ENCODE results near the gene PTTG1IP. TPM values are rescaled to one million over a fixed set of nuclear protein-coding genes. Genes with fewer than 3 reads are reported as not detected.
A peak's percentile ranks its signal among the peaks of the same experiment; 100 is the strongest.
"Not testable (repeated sequence)": the region's sequence is repeated elsewhere in the genome, so short reads cannot be mapped to it uniquely, and the experiment has no call there.

The PTTG1IP gene
- total RNA-seq, 4 donors from 2014 or later: 256 to 374 (median 309) TPM

DNA sequence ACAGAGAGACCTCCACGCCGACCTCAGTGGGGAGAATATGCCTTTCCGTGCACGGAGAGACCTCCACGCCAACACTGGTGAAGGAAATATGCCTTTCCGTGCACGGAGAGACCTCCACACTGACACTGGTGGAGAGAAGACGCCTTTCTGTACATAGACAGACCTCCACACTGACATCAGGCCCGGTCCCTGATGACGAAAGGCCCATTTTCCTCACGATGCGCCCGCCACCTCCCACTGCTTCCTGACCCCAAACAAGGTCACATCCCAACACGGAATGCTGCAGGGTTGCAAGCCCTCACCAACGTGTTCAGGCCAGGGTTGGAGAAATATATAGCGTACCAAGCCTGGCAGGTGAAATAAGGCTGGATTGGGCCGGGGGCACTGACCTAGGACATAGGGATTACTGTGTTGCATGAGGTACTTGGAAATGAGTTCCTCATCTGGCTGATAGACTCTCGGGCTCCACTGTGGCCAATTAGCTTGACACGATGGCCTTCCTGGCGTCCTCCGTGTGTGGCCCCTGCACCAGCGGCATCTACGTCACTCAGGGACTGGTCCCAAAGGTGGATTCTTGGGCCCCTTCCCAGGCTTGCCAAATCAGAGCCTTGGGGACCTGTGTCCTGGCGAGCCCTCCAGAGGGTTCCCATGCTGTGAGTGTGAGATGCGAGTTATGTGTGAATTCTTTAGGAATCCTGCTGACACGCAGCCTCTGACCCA lies 39.1 kb downstream of the PTTG1IP start:
- no peaks in the 10 kb centered on the region for H3K9me3 ChIP-seq
- 82 to 85% methylated on average over 25 to 26 of the region's 26 CpGs for WGBS, 2 donors
- no peak overlapping the region for H3K27ac ChIP-seq
- H3K4me1 ChIP-seq: peaks cover 0 to 15% of the 10 kb centered on the region in 2 donors
- DNase-seq: no peak
- H3K27me3 ChIP-seq: no peaks in the 10 kb centered on the region
- intact Hi-C loops (cut with DNase I): no loop called here
- no peaks in the 10 kb centered on the region for H3K36me3 ChIP-seq
- H3K4me3 ChIP-seq (replicated peaks in 1 of 3): no peak overlapping the region
- TF ChIP-seq, protein P1, sequence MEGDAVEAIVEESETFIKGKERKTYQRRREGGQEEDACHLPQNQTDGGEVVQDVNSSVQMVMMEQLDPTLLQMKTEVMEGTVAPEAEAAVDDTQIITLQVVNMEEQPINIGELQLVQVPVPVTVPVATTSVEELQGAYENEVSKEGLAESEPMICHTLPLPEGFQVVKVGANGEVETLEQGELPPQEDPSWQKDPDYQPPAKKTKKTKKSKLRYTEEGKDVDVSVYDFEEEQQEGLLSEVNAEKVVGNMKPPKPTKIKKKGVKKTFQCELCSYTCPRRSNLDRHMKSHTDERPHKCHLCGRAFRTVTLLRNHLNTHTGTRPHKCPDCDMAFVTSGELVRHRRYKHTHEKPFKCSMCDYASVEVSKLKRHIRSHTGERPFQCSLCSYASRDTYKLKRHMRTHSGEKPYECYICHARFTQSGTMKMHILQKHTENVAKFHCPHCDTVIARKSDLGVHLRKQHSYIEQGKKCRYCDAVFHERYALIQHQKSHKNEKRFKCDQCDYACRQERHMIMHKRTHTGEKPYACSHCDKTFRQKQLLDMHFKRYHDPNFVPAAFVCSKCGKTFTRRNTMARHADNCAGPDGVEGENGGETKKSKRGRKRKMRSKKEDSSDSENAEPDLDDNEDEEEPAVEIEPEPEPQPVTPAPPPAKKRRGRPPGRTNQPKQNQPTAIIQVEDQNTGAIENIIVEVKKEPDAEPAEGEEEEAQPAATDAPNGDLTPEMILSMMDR (IDR thresholded peaks at IDR 0.05): no peak
- TF ChIP-seq POLR2A (IDR thresholded peaks at IDR 0.05): no peak

GRCh38 chr21:44833663-44834062 lies 39.8 kb downstream of the PTTG1IP start:
- H3K27me3 ChIP-seq: no peaks in the 10 kb centered on the region
- DNase-seq: no peak
- no peak overlapping the region for H3K4me3 ChIP-seq (replicated peaks in 1 of 3)
- H3K36me3 ChIP-seq: no peaks in the 10 kb centered on the region
- TF ChIP-seq POLR2A (IDR thresholded peaks at IDR 0.05): no peak
- H3K4me1 ChIP-seq: peaks cover 0 to 15% of the 10 kb centered on the region in 2 donors
- H3K27ac ChIP-seq: no peak overlapping the region
- no peaks in the 10 kb centered on the region for H3K9me3 ChIP-seq
- WGBS, 2 donors: 85 to 91% methylated on average over 5 of the region's 5 CpGs
- intact Hi-C loops (cut with DNase I): no loop called here

DNA sequence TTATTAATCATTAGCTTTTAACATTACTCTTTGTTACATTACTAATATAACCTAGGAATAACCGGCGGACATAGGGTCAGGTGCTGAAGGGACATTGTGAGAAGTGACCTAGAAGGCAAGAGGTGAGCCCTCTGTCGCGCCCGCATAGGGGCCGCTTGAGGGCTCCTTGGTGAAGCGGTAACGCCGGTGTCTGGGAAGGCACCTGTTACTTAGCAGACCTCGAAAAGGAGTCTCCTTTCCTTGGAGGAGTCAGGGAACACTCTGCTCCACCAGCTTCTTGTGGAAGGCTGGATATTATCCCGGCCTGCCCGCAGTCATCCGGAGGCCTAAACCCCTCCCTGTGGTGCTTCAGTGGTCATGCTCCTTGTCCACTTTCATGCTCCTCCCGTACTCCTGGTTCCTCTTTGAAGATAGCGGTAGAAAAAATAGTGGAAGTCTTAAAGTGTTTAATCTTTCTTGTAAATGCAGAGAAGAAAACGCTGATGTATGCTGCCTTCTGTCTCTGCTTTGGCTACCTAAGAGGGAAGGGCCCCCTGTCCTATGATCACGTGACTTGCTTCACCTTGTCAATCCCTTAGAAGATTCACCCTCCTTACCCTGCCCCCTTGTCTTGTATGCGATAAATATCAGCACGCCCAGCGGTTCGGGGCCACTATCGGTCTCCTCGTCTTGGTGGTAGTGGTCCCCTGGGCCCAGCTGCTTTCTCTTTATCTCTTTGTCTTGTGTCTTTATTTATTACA lies 40.8 kb downstream of the PTTG1IP start:
- H3K27ac ChIP-seq; H3K9me3 ChIP-seq; intact Hi-C loops (cut with DNase I); H3K36me3 ChIP-seq; H3K27me3 ChIP-seq; H3K4me3 ChIP-seq (replicated peaks in 1 of 3): not testable (repeated sequence)
- 55 to 59% methylated on average over 23 of the region's 23 CpGs for WGBS, 2 donors
- H3K4me1 ChIP-seq: peaks cover 0 to 15% of the 10 kb centered on the region in 2 donors
- DNase-seq: peak; percentile 69 to 71

DNA sequence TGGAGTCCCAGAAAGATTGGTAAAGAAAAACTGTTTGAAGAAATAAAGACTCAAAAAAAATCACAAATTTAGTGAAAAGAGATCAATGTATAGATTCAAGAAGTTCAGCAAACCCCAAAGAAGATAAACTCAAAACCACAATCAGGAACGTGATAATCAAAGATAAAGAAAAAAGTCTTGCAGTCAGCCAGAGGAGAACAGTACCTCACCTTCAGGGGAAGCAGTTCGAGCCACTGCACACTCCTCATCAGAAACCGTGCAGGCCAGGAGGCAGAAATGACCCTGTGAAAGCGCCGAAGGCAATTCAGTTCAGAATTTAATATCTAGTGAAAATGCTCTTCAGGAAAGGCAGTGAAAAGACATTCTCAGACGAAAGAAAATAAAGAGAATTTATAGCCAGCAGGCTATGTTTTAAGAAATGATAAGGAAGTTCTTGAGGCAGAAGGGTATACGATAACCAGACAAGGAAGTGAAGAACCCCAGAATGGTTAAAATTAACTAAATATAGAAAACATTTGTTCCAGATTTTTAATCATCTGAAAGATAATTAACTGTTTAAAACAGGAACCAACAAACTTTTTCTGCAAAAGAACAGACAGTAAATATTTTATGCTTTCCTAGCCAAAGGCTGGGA lies 42.1 kb downstream of the PTTG1IP start:
- no peak overlapping the region for H3K27ac ChIP-seq
- H3K4me1 ChIP-seq: peaks cover 0 to 9% of the 10 kb centered on the region in 2 donors
- intact Hi-C loops (cut with DNase I): no loop called here
- no peak overlapping the region for H3K4me3 ChIP-seq (replicated peaks in 1 of 3)
- no peak for TF ChIP-seq POLR2A (IDR thresholded peaks at IDR 0.05)
- TF ChIP-seq, protein P1 (IDR thresholded peaks at IDR 0.05): no peak
- no peaks in the 10 kb centered on the region for H3K9me3 ChIP-seq
- no peaks in the 10 kb centered on the region for H3K27me3 ChIP-seq
- 72 to 87% methylated on average over 7 of the region's 7 CpGs for WGBS, 2 donors
- no peaks in the 10 kb centered on the region for H3K36me3 ChIP-seq
- no peak for DNase-seq

GRCh38 chr21:44829507-44830092 lies 43.9 kb downstream of the PTTG1IP start:
- H3K4me3 ChIP-seq (replicated peaks in 1 of 3): no peak overlapping the region
- DNase-seq: no peak
- TF ChIP-seq POLR2A (IDR thresholded peaks at IDR 0.05): no peak
- TF ChIP-seq, protein P1 (IDR thresholded peaks at IDR 0.05): no peak
- no peaks in the 10 kb centered on the region for H3K27me3 ChIP-seq
- H3K36me3 ChIP-seq: no peaks in the 10 kb centered on the region
- WGBS, 2 donors: 67 to 72% methylated on average over 2 of the region's 2 CpGs
- peaks cover 0 to 8% of the 10 kb centered on the region in 2 donors for H3K4me1 ChIP-seq
- no peak overlapping the region for H3K27ac ChIP-seq
- H3K9me3 ChIP-seq: no peaks in the 10 kb centered on the region
- intact Hi-C loops (cut with DNase I): no loop called here

Measured in thyroid gland (tissue), 4 donors.